ENCODE measurements around the gene MGAT4A. TPM values are rescaled to one million over a fixed set of nuclear protein-coding genes. Genes with fewer than 3 reads are reported as not detected.
A peak's percentile ranks its signal among the peaks of the same experiment; 100 is the strongest.
"Not testable (repeated sequence)": the region's sequence is repeated elsewhere in the genome, so short reads cannot be mapped to it uniquely, and the experiment has no call there.

The MGAT4A gene
- total and polyA plus RNA-seq, 9 donors = 3.0 to 7.5 (median 3.9) TPM

DNA sequence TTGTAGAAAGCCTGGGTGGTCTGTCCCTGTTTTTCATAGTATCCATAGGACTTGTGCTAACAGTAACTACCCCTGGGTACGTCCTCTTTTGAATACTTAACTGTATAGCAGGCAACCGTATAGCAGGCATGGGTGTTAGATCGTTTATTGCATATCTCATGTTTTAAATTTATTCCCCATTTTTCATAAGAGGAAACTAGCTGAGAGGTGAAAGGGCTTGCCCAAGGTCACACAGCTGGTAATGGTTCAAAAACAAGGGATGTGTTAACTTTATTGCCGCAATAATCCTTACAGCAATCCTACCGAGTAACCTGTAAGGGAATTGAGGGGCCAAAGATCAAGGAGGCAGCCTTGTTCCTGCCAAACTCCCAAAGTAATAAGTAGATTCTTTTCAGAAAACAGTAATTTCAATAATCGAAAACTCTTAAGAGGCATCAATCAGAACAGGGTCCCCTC is 990 bp upstream of the MGAT4A start:
- Histone ChIP-seq H3K4me3 (ENCODE audit: low read length) (peak overlapping the region; percentile 48), H3K27ac (ENCODE audit: low read length) (no peak overlapping the region), H3K36me3 (ENCODE audit: control insufficient read depth, insufficient read depth, low read length) (no peaks in the 10 kb centered on the region), H3K27me3 (ENCODE audit: control insufficient read depth, insufficient read depth, low read length) (peaks cover 5% of the 10 kb centered on the region), H3K9me3 (replicated peaks; ENCODE audit: control insufficient read depth, low read depth, low read length) (no peaks in the 10 kb centered on the region), H3K4me1 (ENCODE audit: control insufficient read depth, insufficient read depth, low read length) (no peaks in the 10 kb centered on the region)
- no CpG with 5 or more reads among the region's 6 CpGs for WGBS (ENCODE audit: insufficient coverage)
- no peak for DNase-seq

DNA sequence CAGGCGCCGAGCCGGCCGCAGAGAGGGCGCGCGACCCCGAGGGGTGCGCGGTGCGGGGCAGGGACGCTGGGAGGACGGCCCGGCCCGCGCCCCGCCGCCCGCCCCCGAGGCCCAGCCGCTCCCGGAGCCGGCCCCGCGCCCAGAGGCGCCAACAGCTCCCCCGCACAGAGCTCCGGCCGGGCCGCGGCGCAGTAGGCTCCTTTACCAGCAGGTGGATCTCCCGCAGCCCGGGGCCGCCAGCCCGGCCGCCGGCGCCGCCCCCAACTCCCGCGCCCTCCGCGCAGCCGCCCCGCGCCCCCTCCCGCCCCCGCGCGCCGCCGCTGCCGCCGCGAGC is 258 bp downstream of the MGAT4A start:
- DNase-seq = no peak
- WGBS (ENCODE audit: insufficient coverage) = under 1% methylated on average over 55 of the region's 56 CpGs
- Histone ChIP-seq H3K4me3 (ENCODE audit: low read length) (peak overlapping the region; percentile 47), H3K27ac (ENCODE audit: low read length) (no peak overlapping the region), H3K9me3 (replicated peaks; ENCODE audit: control insufficient read depth, low read depth, low read length) (no peaks in the 10 kb centered on the region), H3K36me3 (ENCODE audit: control insufficient read depth, insufficient read depth, low read length) (no peaks in the 10 kb centered on the region), H3K27me3 (ENCODE audit: control insufficient read depth, insufficient read depth, low read length) (peaks cover 5% of the 10 kb centered on the region), H3K4me1 (ENCODE audit: control insufficient read depth, insufficient read depth, low read length) (no peaks in the 10 kb centered on the region)

DNA sequence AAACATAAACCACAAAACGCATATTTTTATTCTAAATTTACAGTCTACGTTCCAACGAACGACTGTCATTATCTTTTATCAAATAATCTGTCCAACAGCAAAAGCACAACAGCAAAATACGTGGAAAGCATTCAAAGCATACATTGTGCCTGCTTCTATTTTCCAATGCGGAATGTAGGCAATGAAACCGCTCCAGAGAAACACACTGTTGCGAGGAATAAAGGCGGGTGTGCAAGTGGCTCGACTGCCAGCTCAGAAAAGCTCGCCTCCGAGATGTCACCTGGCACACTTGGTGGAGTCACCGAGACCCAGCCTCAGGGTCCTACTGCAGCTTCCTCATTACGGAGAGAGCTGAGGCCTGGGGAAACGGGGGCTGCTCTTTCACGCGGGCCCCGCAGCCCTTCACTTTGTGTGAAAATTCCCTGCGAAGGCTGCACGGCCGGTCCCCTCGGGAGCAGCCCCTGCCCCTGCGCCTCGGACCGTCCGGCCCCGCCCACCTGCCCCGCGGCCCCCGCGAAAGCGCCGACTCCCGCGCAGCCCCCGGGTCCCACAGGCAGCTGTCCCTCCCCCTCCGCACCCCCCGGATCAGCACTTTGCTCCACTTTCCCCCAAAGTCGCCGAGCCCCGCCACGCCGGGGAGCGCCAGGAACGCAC is 752 bp downstream of the MGAT4A start:
- H3K27me3 ChIP-seq (ENCODE audit: control insufficient read depth, insufficient read depth, low read length) = peaks cover 5% of the 10 kb centered on the region
- no peaks in the 10 kb centered on the region for H3K36me3 ChIP-seq (ENCODE audit: control insufficient read depth, insufficient read depth, low read length)
- DNase-seq = peak; percentile 59
- peak overlapping the region; percentile 47 for H3K4me3 ChIP-seq (ENCODE audit: low read length)
- no peaks in the 10 kb centered on the region for H3K4me1 ChIP-seq (ENCODE audit: control insufficient read depth, insufficient read depth, low read length)
- peak overlapping the region; percentile 39 for H3K27ac ChIP-seq (ENCODE audit: low read length)
- WGBS (ENCODE audit: insufficient coverage) = under 1% methylated on average over 38 of the region's 45 CpGs
- H3K9me3 ChIP-seq (replicated peaks; ENCODE audit: control insufficient read depth, low read depth, low read length) = no peaks in the 10 kb centered on the region

DNA sequence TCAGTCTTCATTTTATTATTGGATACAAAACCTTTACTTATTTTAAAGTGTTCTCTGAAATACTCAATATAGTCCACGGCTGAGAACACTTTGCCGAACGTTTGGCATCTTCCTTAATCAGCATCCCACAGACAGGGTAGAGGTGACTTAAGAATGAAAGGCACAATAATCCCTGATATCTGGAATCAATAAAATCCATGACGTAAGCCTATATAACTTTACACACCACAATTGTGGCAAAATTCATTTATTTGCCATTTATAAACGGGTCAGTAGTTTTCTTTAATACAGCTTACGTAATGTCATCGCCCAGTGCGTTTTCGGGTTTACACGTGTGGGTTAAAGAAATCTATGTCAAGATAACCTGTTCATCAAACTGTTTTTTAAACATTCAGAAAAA is 1.3 kb downstream of the MGAT4A start:
- Histone ChIP-seq H3K4me3 (ENCODE audit: low read length) (peak overlapping the region; percentile 47), H3K36me3 (ENCODE audit: control insufficient read depth, insufficient read depth, low read length) (no peaks in the 10 kb centered on the region), H3K27me3 (ENCODE audit: control insufficient read depth, insufficient read depth, low read length) (peaks cover 5% of the 10 kb centered on the region), H3K4me1 (ENCODE audit: control insufficient read depth, insufficient read depth, low read length) (no peaks in the 10 kb centered on the region), H3K27ac (ENCODE audit: low read length) (peak overlapping the region; percentile 39), H3K9me3 (replicated peaks; ENCODE audit: control insufficient read depth, low read depth, low read length) (no peaks in the 10 kb centered on the region)
- DNase-seq = no peak
- no CpG with 5 or more reads among the region's 10 CpGs for WGBS (ENCODE audit: insufficient coverage)

DNA sequence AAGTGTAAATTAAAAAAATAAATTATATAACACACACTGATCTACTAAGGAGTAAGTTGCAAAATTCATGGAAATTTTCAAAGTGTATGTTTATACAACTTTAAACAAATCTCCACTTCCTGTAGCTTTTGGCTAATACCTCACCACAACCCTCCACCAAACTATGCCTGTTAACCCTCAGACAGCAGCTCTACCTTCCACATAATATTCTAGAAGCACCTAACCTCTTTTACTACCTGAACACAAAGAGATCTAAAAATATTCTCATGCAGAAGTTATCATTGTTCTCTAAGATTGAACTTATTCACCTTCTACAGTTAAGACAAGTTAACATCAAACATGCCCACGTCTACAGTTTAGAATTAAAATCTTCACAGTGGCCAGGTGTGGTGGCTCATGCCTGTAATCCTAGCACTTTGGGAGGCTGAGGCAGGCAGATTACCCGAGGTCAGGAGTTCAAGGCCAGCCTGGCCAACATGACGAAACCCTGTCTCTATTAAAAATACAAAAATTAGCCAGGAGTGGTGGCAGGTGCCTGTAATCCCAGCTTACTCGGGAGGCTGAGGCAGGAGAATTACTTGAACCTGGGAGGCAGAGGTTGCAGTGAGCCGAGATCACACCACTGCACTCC is 2.7 kb downstream of the MGAT4A start:
- H3K27ac ChIP-seq (ENCODE audit: low read length); H3K27me3 ChIP-seq (ENCODE audit: control insufficient read depth, insufficient read depth, low read length); H3K4me1 ChIP-seq (ENCODE audit: control insufficient read depth, insufficient read depth, low read length): not testable (repeated sequence)

DNA sequence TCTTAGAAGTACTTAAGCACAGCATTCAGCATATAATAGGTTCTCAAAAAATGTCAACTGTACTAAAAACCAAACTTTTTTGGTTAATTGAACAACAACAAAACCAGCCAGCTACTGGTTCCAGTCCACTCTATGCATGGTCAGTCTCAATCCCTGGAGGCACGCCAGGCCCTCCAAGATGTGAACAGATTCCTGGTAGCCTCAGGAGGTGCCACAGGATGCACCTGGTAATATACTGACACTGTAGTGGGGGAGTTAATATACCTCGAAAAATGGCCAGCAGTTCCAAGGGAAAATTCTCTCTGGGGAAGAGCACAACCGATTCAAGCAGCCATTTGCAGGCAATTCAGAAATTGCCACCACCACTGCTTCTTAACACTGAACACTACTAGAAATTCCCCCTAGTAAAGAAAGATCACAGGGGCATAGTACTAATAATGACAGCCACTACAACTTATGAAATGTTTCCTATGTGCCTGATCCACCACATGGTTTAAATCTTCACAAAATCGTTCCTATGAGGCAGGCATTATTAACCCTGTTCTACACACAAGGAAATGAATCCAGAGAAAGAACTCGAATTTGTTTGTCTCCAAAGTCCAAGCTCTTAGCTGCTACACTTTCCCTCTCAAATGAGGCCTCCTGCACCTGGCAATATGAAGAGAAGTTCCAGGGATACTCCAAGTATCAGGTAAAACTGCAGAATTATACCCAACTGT is 3.4 kb downstream of the MGAT4A start:
- Histone ChIP-seq H3K27ac (ENCODE audit: low read length) (no peak overlapping the region), H3K27me3 (ENCODE audit: control insufficient read depth, insufficient read depth, low read length) (peaks cover 5% of the 10 kb centered on the region), H3K36me3 (ENCODE audit: control insufficient read depth, insufficient read depth, low read length) (no peaks in the 10 kb centered on the region), H3K9me3 (replicated peaks; ENCODE audit: control insufficient read depth, low read depth, low read length) (no peaks in the 10 kb centered on the region), H3K4me1 (ENCODE audit: control insufficient read depth, insufficient read depth, low read length) (no peaks in the 10 kb centered on the region), H3K4me3 (ENCODE audit: low read length) (no peak overlapping the region)
- 40% methylated on average over 1 of the region's 5 CpGs for WGBS (ENCODE audit: insufficient coverage)
- no peak for DNase-seq

More for the DNA sequence above, 2.7 kb downstream of the MGAT4A start:
- DNase-seq; H3K36me3 ChIP-seq (ENCODE audit: control insufficient read depth, insufficient read depth, low read length); H3K9me3 ChIP-seq (replicated peaks; ENCODE audit: control insufficient read depth, low read depth, low read length); H3K4me3 ChIP-seq (ENCODE audit: low read length): not testable (repeated sequence)
- 86% methylated on average over 1 of the region's 5 CpGs for WGBS (ENCODE audit: insufficient coverage)

DNA sequence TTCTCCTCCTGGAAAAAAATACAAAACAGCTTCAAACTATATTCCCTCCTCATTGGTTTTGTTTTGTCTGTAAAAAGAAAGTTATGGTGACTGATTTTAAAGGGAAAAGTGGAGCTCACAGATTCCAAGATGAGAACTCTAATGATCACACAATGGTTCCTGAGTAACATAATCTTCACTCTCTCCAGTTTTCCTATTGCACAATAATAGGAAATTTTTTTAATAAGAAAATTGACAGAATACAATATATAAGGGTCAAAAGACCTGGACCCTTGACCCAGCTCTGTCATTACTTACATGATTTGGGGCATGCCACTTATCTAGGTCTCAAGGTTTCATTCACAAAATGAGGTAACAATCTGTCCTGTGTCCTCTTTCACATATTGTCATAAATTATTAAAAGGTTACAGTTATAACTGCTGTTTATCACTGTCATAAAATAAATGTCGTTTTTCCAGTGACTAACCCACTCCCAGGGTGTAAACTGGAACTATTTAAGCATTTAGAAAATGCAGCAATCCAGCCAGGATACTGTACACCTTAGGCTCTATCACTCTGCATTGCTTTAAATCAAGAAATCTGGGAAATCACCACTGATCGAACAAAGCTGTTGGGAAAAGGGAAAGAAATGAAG is 4.1 kb downstream of the MGAT4A start:
- no peaks in the 10 kb centered on the region for H3K9me3 ChIP-seq (replicated peaks; ENCODE audit: control insufficient read depth, low read depth, low read length)
- peaks cover 5% of the 10 kb centered on the region for H3K27me3 ChIP-seq (ENCODE audit: control insufficient read depth, insufficient read depth, low read length)
- no peaks in the 10 kb centered on the region for H3K4me1 ChIP-seq (ENCODE audit: control insufficient read depth, insufficient read depth, low read length)
- H3K36me3 ChIP-seq (ENCODE audit: control insufficient read depth, insufficient read depth, low read length) = no peaks in the 10 kb centered on the region
- no peak for DNase-seq
- H3K4me3 ChIP-seq (ENCODE audit: low read length) = no peak overlapping the region
- H3K27ac ChIP-seq (ENCODE audit: low read length) = no peak overlapping the region
- no CpG with 5 or more reads among the region's 2 CpGs for WGBS (ENCODE audit: insufficient coverage)

DNA sequence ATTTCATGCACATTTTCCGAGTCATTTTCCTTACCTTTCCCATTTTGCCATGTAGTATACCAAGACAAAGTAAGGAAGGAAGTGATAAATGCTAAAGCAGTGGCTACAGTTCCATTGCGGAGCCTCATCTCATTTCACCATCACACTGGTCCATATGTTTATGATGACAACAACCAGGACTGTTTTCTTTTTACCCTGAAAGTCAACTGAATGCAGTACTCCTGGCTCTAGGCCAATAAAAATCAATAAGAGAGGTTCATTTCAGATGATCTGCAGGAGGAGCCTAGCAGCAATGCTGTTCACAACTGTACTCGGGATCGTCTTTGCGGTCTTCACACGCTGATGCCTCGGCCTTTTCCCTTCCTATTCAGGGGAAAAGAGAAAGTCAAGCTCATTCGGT is 4.7 kb downstream of the MGAT4A start:
- Histone ChIP-seq H3K36me3 (ENCODE audit: control insufficient read depth, insufficient read depth, low read length) (no peaks in the 10 kb centered on the region), H3K27me3 (ENCODE audit: control insufficient read depth, insufficient read depth, low read length) (peaks cover 3% of the 10 kb centered on the region), H3K4me1 (ENCODE audit: control insufficient read depth, insufficient read depth, low read length) (no peaks in the 10 kb centered on the region), H3K9me3 (replicated peaks; ENCODE audit: control insufficient read depth, low read depth, low read length) (no peaks in the 10 kb centered on the region), H3K4me3 (ENCODE audit: low read length) (no peak overlapping the region), H3K27ac (ENCODE audit: low read length) (no peak overlapping the region)
- no CpG with 5 or more reads among the region's 8 CpGs for WGBS (ENCODE audit: insufficient coverage)
- no peak for DNase-seq

DNA sequence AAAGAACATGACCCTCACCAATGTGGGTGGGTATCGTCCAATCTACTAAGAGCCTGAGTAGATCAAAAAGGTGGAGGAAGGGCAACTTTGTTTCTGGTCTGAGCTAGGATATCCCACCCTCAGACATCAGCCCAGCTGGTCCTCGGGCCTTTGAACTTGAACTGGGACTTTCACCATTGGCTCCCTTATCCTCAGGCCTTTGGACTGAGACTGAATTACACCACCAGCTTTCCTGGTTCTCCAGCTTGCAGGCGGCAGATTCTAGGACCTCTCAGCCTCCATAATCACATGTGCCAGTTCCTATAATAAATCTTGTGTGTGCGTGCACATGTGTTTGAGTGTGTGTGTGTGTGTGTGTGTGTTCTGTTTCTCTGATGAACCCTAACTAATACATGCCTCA is 10.6 kb downstream of the MGAT4A start:
- Histone ChIP-seq H3K36me3 (ENCODE audit: control insufficient read depth, insufficient read depth, low read length) (no peaks in the 10 kb centered on the region), H3K27ac (ENCODE audit: low read length) (no peak overlapping the region), H3K27me3 (ENCODE audit: control insufficient read depth, insufficient read depth, low read length) (no peaks in the 10 kb centered on the region), H3K9me3 (replicated peaks; ENCODE audit: control insufficient read depth, low read depth, low read length) (no peaks in the 10 kb centered on the region), H3K4me3 (ENCODE audit: low read length) (no peak overlapping the region), H3K4me1 (ENCODE audit: control insufficient read depth, insufficient read depth, low read length) (no peaks in the 10 kb centered on the region)
- no peak for DNase-seq
- WGBS (ENCODE audit: insufficient coverage) = no CpG with 5 or more reads among the region's 4 CpGs

DNA sequence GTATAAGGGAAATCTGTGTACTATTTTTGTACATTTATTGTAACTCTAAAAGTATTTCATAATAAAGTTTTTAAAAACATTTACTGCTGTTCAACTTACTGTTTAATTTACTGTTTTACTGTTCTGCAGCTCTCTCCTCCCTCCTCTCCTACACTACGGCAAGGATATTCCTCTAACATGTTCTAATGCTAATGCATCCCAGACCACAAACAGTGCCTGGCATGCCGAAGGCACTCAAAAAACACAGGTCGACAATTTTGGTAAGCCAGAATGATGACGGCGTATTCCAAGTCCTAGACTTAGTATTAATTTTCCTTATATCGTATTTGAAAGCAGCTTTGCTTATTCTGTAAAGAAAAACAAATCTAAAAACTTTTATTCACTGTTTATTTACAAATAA is 13.3 kb downstream of the MGAT4A start:
- WGBS (ENCODE audit: insufficient coverage) = 0% methylated on average over 1 of the region's 6 CpGs

More for the DNA sequence above, 13.3 kb downstream of the MGAT4A start:
- H3K4me1 ChIP-seq (ENCODE audit: control insufficient read depth, insufficient read depth, low read length) = no peaks in the 10 kb centered on the region
- no peak overlapping the region for H3K4me3 ChIP-seq (ENCODE audit: low read length)
- H3K36me3 ChIP-seq (ENCODE audit: control insufficient read depth, insufficient read depth, low read length) = no peaks in the 10 kb centered on the region
- no peaks in the 10 kb centered on the region for H3K9me3 ChIP-seq (replicated peaks; ENCODE audit: control insufficient read depth, low read depth, low read length)
- no peak overlapping the region for H3K27ac ChIP-seq (ENCODE audit: low read length)
- no peaks in the 10 kb centered on the region for H3K27me3 ChIP-seq (ENCODE audit: control insufficient read depth, insufficient read depth, low read length)
- no peak for DNase-seq
